Posterior vena cava (tissue), 2 donors: ENCODE results near the gene ZDHHC11. TPM values are rescaled to one million over a fixed set of nuclear protein-coding genes. Genes with fewer than 3 reads are reported as not detected.
"Not testable (repeated sequence)": the region's sequence is repeated elsewhere in the genome, so short reads cannot be mapped to it uniquely, and the experiment has no call there.

ENCODE experiments used
- DNase-seq: peaks from one replicate; pipeline ENCODE4 v3.0.0-alpha.2; 2020; ENCODE audit warnings: low spot score
- intact Hi-C, 2 donors: fragments of 100-400 bp; cut with DNase I; formaldehyde crosslinking; loops; one replicate each; pipeline versions ENCODE4 v1.14.1 to v1.14.2; 2022 to 2023
- total RNA-seq, 2 donors: library from RNA; stranded (reverse); fragmentation: NEBNext Ultra II Directional; extraction: Animal tissue kit (Norgen Biotek cat#: 25700); gene quantifications; one replicate each; pipeline ENCODE4 v1.2.1, GENCODE V29; 2021
- donor health status: DM: yes; HTN: yes; CAD: no.
- donor health status: DM: yes; HTN: yes; CAD: no.

ZDHHC11 gene
- total RNA-seq, 2 donors from 2014 or later, result 8.9 to 29.1 TPM

DNA sequence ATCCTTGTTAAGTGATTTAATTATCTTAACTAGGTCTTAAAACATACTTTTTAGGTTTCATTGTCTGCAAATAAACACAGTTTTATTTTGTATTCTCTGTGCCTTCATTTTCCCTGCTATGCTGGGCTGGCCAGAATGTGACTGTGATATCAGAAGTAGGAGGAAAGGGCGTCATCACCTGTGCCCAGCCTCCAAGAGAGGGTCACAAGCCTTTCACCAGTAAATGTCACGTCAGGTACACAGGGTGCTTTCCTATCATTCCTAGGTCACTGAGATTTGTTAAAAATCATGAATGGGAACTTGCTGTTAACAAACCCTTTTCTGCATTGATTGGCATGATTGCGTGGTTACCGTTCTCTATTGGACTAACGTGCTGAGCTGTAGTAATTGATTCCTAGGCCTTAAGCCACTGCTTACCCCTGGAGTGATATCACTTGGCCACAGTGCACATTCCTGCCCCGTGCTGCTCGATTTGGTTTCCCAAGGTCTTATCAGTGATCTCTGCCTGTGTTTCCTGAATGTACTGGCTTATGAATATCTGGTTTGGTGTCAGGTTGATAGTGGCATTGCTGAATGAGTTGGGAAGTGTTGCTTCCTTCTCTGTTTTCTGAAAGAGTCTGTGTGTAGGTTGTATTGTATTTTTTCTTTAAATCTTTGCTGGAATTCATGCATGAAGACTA, 14.7 kb downstream of the ZDHHC11 start:
- intact Hi-C loops, result not testable (repeated sequence)
- peak; percentile 20 for DNase-seq

DNA sequence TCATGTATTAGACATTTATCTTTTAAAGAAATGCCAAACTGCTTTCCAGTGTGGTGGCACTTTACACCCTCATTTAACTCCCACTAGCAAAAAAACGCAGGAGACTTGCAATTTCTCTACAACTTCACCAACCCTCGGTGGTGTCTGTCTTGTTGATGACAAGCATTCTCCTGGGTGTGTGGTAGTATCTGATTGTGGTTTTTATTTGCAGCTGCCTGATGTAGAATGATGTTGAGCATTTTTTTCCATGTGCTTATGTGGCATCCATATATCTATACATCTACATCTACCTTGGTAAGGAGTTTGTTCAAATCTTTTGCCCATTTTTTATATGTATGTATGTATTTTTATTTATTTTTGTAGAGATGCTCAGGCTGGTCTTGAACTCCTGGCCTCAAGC, 16.8 kb downstream of the ZDHHC11 start:
- intact Hi-C loops, DNase-seq: not testable (repeated sequence)

DNA sequence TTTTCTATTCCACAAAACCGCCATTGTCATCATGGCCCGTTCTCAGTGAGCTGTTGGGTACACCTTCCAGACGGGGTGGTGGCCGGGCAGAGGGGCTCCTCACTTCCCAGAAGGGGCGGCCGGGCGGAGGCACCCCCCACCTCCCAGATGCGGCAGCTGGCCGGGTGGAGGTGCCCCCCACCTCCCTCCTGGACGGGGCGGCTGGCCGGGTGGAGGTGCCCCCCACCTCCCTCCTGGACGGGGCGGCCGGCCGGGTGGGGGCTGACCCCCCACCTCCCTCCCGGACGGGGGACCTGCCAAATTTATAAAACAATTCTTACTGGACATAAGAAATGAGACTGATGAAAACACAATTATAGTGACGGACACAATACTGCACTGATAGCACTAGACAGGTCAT, 22.6 kb downstream of the ZDHHC11 start:
- intact Hi-C loops, DNase-seq: not testable (repeated sequence)

DNA sequence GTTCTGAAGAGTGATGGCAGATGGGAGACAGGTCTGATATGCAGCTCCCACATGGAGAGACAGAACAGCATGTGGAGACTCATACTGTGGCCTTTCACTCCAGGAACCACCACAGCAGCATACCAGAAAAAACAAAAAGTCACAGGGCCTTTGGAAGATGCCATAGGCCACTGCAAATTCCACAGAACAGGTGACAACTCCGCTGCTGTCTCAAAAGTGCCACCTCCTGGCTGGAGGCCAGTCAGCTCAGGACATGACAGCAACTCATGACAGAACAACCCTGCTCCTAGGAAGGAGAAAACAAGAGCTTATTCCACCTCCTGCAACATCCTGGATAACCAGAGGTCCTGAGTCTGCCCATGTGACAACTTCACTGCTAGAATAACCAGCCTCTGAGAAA, 25.2 kb downstream of the ZDHHC11 start:
- DNase-seq, intact Hi-C loops: not testable (repeated sequence)

DNA sequence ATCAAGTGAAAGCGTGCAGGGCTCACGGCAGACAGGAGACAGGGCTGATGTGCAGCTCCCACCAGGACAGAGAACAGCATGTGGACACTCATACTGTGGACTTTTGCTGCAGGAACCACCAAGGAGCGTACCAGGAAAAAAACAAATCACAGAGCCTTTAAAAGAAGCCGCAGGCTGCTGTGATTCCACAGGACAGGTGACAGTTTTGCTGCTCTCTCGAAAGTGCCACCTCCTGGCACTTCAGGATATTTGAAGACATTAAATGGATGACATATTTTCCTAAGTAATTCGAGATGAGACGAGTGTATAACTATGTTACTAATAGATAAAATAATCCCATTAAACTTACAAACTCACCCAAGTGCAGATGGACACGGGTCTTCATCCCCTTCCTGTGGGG, 29.3 kb downstream of the ZDHHC11 start:
- intact Hi-C loops, result no loop called here
- no peak for DNase-seq

DNA sequence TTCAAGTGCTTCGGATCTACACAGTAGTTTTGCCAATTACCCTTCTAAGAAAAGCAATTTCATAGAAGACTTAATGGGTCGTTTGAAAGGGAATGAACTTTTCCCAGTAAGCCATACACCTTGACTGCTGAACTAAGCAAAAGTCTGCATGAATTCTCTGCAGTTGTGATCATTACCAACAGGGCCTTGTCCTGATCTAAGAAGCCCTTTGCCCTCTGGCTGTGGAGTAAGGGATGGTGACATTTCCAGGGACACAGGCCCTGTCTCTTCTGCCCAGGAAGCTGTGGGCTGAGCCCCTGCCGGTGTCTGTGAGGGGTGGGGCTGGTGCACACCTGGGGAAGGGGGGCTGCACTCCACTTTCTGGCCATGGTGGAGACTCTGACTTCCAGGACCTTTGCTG, 30.5 kb downstream of the ZDHHC11 start:
- DNase-seq, result no peak

DNA sequence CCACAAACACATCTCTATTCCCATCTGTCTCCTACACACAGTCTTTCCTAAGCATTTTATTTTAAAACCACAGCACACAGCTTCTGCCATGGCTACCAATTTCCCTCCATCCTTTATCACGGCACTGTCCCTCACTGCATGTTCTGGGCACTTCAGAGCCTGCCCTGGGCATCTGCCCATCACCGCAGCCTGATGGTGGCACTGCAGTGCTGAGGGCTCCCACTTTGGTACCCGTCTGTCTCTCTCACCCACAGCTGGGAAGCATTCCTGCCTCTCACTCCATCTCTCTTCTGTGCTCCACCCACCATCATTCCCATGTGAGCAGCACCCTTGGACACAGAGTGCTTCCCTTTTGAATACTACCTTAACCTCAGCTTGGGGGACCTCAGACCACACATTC, 31.7 kb downstream of the ZDHHC11 start:
- intact Hi-C loops, result no loop called here
- DNase-seq, result no peak

More for the DNA sequence above, 30.5 kb downstream of the ZDHHC11 start:
- intact Hi-C loops, result no loop called here

DNA sequence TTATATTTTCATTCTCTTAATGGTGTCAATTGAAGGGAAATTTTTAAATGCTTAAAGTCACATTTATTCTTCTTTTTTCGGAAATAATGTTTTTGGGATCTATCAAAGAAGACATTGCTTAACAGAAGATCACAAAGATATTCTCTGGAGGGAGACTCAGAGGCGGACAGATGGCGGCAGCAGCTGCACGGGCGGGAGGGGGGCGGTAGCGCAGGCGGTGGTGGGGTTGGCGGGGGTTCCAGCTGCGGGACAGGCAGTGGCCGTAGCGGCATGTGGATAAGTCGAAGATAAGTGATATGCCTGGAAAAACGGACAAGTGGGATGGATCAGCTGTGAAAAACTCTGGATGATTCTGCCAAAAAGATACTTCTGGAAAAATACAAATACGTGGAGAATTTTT, 34.6 kb downstream of the ZDHHC11 start:
- no peak for DNase-seq
- intact Hi-C loops, result no loop called here

DNA sequence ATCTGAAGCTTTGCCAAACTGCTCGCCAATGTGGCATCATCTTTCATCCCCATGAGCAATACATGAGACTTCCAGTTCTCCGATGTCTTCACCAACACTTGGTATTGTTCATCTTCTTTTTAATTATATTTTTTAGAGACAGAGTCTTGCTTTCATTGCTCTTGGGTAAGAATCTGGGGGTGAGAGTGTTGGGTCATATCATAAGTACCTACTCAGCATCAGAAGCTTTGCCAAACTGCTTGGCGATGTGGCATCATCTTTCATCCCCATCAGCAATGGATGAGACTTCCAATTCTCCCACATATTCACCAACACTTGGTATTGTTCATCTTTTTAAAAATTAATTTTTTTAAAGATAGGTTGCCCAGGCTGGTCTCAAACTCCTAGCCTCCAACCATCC, 35.3 kb downstream of the ZDHHC11 start:
- intact Hi-C loops, result no loop called here
- no peak for DNase-seq

DNA sequence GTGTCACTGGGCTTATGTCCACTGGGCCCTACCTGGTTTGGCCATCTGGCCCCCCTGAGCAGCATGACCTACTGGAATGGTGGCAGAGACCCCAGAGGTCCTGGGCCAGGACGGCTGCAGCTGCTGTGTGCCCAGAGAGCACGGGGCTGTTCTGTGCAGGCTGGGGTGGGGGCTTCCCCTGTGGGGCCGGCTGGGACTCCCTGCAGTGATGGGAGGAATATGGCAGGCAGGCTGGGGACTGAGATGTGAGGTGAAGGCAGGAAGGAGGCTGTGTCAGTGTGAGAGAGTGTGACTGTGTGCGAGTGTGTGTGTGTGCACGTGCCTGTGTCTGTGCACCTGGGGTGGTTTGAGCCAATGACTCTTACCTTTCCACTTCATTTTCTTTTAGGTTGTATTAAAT, 37.2 kb downstream of the ZDHHC11 start:
- intact Hi-C loops, DNase-seq: not testable (repeated sequence)

DNA sequence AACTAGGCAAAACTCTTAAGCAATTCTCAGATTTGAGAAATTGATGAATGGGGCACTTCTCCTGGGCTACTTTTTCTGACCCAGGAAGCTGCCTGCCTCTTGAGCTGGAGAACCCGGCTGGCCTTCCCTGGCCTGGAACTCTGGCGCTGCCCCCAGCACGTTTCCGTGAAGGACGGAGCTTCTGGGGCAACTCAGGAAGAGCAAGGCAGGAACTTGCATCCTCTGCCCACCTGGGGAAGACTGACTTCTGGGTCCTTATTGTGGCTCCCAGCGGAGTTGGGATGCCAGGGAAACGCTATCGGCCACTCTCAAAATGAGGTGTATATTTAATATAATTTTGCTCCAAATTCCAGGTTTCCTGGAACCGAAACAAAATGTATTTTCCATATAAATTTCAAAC, 39.4 kb downstream of the ZDHHC11 start:
- intact Hi-C loops, DNase-seq: not testable (repeated sequence)

DNA sequence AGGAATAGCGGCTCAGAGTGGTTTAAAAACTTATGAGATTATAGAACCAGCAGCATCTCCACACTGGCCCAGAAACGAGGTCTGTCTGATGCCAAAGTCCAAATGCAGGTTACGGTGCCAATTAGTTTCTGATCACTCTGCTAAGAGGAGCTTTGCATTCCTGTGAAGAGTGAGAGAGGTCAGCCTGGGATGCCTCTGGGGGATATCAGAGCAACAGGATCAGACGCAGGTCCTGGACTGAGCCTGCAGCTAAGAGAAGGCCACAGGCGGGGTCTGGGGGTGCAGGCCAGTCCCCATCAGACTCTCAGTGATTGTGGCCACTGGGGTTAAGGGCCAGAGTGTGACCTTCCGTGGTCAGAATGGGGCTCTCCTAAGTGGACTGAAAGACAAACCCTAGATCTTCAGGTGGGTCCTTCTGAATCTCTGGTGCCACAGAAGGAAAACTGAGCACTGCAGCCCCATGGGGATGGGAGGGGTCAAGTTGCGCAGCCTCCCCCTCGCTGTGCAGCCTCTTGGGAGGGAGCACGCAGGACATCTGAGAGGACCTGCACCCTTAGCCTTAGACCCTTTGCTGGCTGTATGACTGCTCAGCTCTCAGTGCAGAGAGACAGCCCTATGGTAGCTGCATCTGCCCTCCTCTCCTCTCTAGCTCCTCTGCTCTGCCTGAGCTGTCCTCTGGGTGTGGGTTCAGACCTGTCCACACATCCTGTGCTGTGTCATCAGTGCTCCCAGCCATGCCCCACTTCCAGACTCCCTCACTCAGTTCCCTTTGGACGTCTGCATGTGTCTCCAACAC, 42.9 kb downstream of the ZDHHC11 start:
- DNase-seq, intact Hi-C loops: not testable (repeated sequence)

DNA sequence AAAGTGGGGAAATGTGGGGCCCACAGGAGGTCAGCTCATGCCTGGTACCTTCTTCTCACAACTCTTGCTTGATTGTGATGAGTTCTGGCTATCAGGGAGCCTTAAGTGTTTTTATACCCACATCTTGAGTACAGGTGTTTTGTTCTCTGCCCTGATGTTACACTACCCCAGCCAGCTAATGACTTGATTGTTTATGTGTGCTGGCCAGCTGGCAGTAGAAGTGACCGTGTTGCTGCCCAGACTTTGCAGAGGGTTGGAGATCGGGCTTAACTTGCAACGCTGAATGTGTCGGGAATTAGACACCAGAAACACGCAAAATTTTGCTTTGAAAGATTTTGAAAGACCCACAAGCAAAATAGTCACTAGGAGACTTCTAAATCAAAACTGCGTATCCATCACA, 49.3 kb downstream of the ZDHHC11 start:
- intact Hi-C loops, result no loop called here
- DNase-seq, result no peak

DNA sequence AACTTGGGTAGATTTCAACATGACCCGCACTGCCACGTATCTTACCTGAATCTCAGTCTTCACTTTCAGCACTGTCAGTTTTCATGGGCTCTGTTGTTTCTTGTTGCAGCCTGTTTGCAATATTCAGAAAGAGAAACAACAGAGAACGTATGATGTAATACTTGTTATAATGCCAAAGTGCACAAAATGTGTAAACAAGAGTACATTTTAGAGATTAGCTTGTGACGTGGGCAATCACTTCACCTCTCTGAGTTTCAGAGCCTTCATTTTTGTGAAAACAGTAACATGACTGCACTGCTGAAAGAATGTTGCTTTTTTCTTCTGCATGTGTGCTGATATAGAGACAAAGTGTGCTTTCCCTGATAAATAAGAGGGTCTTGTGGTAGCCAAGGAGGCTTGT, 49.7 kb downstream of the ZDHHC11 start:
- intact Hi-C loops, DNase-seq: not testable (repeated sequence)

DNA sequence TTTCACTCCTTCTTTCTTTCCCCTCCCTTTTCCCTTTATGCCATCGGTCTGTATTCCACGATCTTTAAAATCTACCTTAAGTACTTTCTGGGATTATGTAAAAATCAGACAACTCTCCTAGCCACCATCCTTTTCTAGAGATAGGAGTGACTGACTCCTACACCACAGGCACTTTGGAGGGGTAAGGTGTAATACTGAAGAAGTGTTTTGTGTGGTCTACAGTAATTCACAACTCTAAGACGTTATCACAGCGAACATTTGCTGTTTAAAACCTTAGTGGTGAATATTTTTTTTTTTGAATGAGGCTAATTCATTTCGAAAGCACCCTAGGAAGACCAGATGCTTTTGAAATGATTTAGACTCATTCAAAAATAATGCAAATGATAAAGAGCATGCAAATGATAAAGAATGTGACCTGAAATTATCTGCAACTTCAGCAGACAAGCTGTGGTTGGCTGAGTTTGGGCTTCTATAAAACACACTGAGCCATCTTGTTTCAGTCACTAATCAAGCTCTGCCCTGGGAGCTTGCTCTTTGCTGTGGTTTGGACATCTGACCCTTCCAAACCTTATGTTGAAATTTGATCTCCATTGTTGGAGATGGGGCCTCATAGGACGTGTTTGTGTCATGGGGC, 52.2 kb downstream of the ZDHHC11 start:
- intact Hi-C loops, DNase-seq: not testable (repeated sequence)

DNA sequence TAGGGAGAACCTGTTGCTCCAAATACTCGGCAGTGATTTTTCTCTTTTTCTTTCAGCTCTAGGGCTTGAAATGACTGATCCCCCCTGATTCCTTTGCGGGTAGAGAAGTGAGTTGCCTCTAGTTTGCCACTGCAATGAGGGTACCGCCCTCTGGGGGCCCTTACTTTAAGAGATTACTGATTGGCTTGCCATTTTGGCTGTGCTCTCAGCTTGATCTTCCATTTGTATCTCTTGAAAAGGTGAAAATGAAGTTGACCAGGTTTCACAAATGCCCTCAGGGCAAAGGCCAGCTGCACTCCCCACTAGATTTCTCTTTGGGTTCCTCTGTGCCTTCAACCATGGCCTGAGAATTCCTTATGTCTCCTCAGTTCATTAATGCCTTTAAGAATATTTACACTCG, 52.8 kb downstream of the ZDHHC11 start:
- DNase-seq, intact Hi-C loops: not testable (repeated sequence)

DNA sequence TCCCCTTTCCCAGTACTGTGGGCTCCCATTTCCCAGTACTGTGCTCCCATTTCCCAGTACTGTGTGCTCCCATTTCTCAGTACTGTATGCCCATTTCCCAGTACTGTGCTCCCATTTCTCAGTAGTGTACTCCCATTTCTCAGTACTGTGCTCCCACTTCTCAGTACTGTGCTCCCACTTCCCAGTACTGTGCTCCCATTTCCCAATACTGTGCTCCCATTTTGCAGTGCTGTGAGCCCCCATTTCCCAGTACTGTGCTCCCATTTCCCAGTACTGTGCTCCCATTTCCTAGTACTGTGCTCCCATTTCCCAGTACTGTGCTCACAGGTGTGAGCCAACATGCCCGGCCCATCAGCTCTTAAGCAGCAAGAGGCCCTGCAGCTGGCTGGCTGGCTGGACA, 54.9 kb downstream of the ZDHHC11 start:
- intact Hi-C loops, DNase-seq: not testable (repeated sequence)

DNA sequence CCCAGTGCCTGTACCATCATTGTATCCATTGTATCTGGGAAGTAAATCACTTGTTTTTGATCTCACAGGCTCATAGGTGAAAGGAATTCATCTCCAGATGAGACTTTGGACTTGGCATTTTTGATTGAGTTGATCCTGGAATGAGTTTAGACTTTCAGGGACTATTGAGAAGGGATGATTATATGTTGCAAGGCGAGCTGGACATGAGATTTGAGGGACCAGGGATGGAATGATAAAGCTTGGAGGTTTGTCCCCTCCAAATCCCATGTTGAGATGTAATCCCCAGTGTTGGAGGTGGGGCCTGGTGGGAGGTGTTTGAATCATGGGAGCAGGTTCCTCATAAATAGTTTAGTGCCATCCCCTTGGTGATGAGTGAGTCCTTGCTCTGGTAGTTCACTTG, 55.8 kb downstream of the ZDHHC11 start:
- DNase-seq, intact Hi-C loops: not testable (repeated sequence)

DNA sequence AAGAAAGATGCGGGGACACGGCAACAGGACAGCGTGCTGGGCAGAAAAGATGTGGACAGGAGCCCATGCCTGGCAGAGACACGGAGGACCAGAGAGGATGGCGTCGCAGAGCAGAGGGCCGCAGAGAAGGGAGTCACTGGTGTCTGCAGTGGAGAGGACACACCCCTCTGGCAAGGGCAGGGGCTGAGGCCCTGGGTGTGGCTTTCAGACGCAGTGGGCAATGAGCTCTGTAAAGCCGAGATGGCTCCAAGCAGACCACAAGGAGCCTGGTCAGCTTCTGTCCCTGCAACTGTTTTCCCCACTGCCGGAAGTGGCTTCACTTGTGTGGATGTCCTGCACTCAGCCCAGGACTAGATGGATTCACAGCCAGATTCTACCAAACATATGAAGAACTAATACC, 62.1 kb downstream of the ZDHHC11 start:
- DNase-seq, intact Hi-C loops: not testable (repeated sequence)

DNA sequence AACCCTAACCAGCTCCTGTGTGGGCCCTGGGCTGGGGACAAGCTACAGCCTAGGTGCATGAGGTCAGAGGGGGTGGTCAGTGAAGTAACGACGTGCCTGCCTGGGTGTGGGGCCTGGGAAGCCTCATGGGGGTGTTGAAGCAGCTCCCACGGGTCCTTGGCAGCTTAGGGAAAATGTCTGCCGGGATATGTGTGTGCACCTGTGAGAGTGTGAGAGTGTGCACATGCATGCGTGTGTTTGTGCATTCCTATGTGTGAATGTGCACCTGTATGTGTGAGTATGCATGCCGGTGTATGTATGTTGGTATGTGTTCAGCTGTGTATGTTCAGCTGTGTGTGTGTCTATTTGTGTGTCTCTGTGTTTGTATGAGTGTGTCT, 62.9 kb downstream of the ZDHHC11 start:
- intact Hi-C loops, result not testable (repeated sequence)

More for the DNA sequence above, 62.9 kb downstream of the ZDHHC11 start:
- not testable (repeated sequence) for DNase-seq
